Activated CD4-positive, alpha-beta T cell treated with anti-CD3 and anti-CD28 coated beads, Interleukin-2, amount 10 ng/mL, durations not matched to agents 24 days and 14 days (primary cell): Measurements from ENCODE around the gene RNF183. TPM values are rescaled to one million over a fixed set of nuclear protein-coding genes. Genes with fewer than 3 reads are reported as not detected.
"Not testable (repeated sequence)": the region's sequence is repeated elsewhere in the genome, so short reads cannot be mapped to it uniquely, and the experiment has no call there.

ENCODE experiments used
- DNase-seq: peaks from one replicate; pipeline ENCODE4 v3.0.0; 2022
- H3K27ac Mint-ChIP-seq: one replicate; pipeline ENCODE4 v1.8.0; 2022; ENCODE audit warnings: mild to moderate bottlenecking, mixed read lengths
- H3K27me3 Mint-ChIP-seq: one replicate; pipeline ENCODE4 v1.8.0; 2022; ENCODE audit warnings: mixed read lengths
- H3K36me3 Mint-ChIP-seq: one replicate; pipeline ENCODE4 v1.8.0; 2022; ENCODE audit warnings: low read depth, mild to moderate bottlenecking, mixed read lengths
- H3K4me1 Mint-ChIP-seq: one replicate; pipeline ENCODE4 v1.8.0; 2021; ENCODE audit warnings: mixed read lengths
- H3K4me3 Mint-ChIP-seq: one replicate; pipeline ENCODE4 v1.8.0; 2022; ENCODE audit warnings: mild to moderate bottlenecking, moderate library complexity, mixed read lengths
- H3K9me3 Mint-ChIP-seq: one replicate; pipeline ENCODE4 v1.8.0; 2021; ENCODE audit warnings: mixed read lengths
- intact Hi-C: fragments of 100-400 bp; cut with micrococcal nuclease; formaldehyde crosslinking; loops from one replicate; pipeline ENCODE4 v1.15.1; 2023
- total RNA-seq: library from RNA; stranded (reverse); gene quantifications from 2 replicates; pipeline ENCODE4 v1.2.3, GENCODE V29; 2022

RNF183 gene
- total RNA-seq, 1 donor from 2014 or later = 0.12 TPM

DNA sequence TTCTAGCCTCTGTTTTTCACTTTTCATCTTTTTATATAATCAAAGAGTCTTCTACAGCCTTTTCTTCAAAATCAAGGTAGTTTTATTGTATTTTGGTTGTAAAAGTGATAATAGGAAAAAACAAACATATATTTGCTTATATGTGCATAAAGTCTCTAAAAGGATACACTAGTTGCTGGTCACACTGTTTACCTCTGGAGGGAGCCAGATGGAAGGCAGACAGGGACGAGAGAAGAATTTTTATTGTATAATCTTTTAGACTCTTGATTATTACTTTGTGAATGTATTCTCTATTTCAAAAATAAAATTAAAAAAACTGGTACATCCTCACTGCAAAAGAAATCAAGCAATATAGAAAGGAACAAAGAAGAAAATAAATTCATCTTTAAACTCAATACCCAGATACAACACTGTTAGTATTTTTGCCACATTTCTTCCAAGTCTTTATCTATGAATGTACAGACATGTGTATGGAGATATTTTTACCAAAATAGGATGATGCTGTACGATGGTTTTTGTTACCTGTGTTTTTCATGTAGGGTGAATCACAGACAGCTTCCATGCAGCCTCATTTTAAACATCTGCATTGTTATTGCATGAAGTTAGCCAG is 6.1 kb upstream of the RNF183 start:
- H3K9me3 Mint-ChIP-seq = no peaks in the 10 kb centered on the region
- intact Hi-C loops = loop anchor here (1.0 kb wide), 3 partner anchors 92 to 349 kb away; partner anchors contain the start of gene ALAD
- peak; percentile 79 for DNase-seq

GRCh38 chr9:113307396-113307975 is 4.3 kb upstream of the RNF183 start:
- no peak overlapping the region for H3K4me3 Mint-ChIP-seq
- no peaks in the 10 kb centered on the region for H3K9me3 Mint-ChIP-seq
- DNase-seq = no peak
- H3K27me3 Mint-ChIP-seq = peaks cover 4% of the 10 kb centered on the region
- no peak overlapping the region for H3K27ac Mint-ChIP-seq
- intact Hi-C loops = no loop called here
- peaks cover 2% of the 10 kb centered on the region for H3K4me1 Mint-ChIP-seq
- H3K36me3 Mint-ChIP-seq = no peaks in the 10 kb centered on the region

More for the DNA sequence above, 6.1 kb upstream of the RNF183 start:
- Mint-ChIP-seq H3K4me1 (peaks cover 2% of the 10 kb centered on the region), H3K4me3 (no peak overlapping the region), H3K27ac (no peak overlapping the region), H3K27me3 (peaks cover 3% of the 10 kb centered on the region), H3K36me3 (no peaks in the 10 kb centered on the region)

DNA sequence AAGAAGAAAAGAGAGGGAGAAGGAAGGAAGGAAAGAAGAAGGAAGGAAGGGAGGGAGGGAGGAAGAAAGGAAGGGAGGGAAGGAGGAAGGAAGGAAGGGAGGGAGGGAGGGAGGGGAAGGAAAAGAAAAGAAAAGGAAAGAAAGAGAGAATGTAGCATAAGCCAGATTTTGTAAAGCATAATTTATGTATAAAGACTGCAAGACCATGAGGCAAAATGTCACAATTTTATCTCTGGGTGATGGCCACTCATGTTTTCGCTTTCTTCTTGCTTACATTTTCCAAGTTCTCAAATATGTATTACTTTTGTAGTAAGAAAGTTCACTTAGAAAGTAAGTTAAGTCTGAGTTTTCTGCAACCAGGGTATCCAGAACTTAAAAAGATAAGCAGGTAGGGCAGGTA is 3.4 kb upstream of the RNF183 start:
- Mint-ChIP-seq H3K27ac (no peak overlapping the region), H3K27me3 (peaks cover 8% of the 10 kb centered on the region), H3K9me3 (no peaks in the 10 kb centered on the region), H3K4me3 (no peak overlapping the region), H3K36me3 (no peaks in the 10 kb centered on the region), H3K4me1 (peaks cover 2% of the 10 kb centered on the region)
- DNase-seq = no peak
- intact Hi-C loops = no loop called here

DNA sequence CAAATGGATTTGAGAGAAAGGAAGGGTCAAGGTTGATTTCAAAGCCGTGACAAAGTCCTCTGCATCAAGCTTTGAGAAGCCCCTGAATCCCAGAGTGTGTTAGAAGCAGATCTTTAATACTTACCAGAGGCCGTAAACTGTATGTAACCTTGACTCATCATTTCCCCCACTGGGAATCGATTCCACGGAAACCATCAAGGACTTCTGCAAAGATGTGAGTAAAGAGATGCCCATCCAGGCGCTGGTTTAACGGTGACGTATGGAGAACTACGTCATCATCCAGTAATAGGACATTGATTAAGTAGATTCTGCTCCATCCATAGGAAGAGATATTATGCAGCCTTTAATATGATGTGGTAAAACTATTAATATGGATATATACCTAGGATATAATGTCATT is 1.6 kb downstream of the RNF183 start:
- peaks cover 17% of the 10 kb centered on the region for H3K27me3 Mint-ChIP-seq
- no peaks in the 10 kb centered on the region for H3K4me1 Mint-ChIP-seq
- H3K27ac Mint-ChIP-seq = no peak overlapping the region
- H3K9me3 Mint-ChIP-seq = no peaks in the 10 kb centered on the region
- intact Hi-C loops = no loop called here
- H3K36me3 Mint-ChIP-seq = no peaks in the 10 kb centered on the region
- no peak for DNase-seq
- no peak overlapping the region for H3K4me3 Mint-ChIP-seq

GRCh38 chr9:113299800-113300292 is 3.3 kb downstream of the RNF183 start:
- Mint-ChIP-seq H3K4me3 (no peak overlapping the region), H3K27ac (no peak overlapping the region), H3K9me3 (no peaks in the 10 kb centered on the region), H3K36me3 (peaks cover 3% of the 10 kb centered on the region), H3K4me1 (peaks cover 2% of the 10 kb centered on the region), H3K27me3 (peaks cover 16% of the 10 kb centered on the region)
- intact Hi-C loops = no loop called here
- no peak for DNase-seq

- Mint-ChIP-seq H3K4me3 (no peak overlapping the region), H3K36me3 (peaks cover 4% of the 10 kb centered on the region), H3K27me3 (peaks cover 13% of the 10 kb centered on the region), H3K4me1 (peaks cover 2% of the 10 kb centered on the region), H3K9me3 (no peaks in the 10 kb centered on the region), H3K27ac (no peak overlapping the region)
- intact Hi-C loops = no loop called here
- DNase-seq = no peak
These were observed 4.0 kb downstream of the RNF183 start for GRCh38 chr9:113298924-113299770.

GRCh38 chr9:113298311-113298710 is 4.9 kb downstream of the RNF183 start:
- Mint-ChIP-seq H3K36me3 (peaks cover 4% of the 10 kb centered on the region), H3K9me3 (no peaks in the 10 kb centered on the region), H3K27ac (no peak overlapping the region), H3K27me3 (peaks cover 13% of the 10 kb centered on the region), H3K4me3 (no peak overlapping the region), H3K4me1 (peaks cover 2% of the 10 kb centered on the region)
- intact Hi-C loops = no loop called here
- DNase-seq = no peak

DNA sequence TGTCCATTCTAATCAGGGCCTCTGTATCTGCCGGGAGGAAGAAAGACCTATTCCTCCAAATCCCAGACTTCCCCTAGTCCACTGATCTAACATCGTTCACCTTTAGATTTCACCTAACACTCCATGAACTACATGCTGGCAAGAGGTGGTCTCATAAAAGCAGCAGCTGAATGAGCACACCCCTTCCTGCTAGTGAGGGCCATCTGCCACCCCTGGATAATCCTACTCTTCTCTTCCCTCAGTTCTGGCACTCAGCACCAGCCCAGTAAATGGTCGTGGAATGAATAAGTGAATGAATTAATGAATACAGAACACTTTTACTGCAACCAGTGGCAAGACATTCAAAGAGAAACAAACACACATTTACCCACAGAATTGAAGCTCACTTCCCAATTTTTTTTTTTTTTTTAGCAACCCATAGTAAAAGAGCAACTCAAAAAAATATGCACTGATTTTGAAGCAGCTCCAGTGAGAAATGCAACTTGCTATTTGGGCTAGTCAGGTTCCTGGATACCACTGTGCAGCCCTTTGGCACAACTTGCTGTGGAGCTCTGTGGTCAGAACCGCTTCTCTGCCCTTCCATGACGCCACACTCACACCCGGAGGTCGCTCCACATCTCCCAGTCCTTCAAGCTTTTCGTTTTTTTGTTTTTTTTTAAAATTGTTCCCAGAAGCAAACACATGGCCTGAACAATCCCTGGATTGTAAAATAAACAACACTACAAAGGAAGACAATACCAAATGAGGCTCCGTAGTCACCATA is 6.2 kb downstream of the RNF183 start:
- DNase-seq = no peak
- Mint-ChIP-seq H3K9me3 (no peaks in the 10 kb centered on the region), H3K4me1 (peaks cover 2% of the 10 kb centered on the region), H3K27me3 (peaks cover 9% of the 10 kb centered on the region), H3K36me3 (peaks cover 10% of the 10 kb centered on the region), H3K27ac (no peak overlapping the region), H3K4me3 (no peak overlapping the region)
- intact Hi-C loops = no loop called here

DNA sequence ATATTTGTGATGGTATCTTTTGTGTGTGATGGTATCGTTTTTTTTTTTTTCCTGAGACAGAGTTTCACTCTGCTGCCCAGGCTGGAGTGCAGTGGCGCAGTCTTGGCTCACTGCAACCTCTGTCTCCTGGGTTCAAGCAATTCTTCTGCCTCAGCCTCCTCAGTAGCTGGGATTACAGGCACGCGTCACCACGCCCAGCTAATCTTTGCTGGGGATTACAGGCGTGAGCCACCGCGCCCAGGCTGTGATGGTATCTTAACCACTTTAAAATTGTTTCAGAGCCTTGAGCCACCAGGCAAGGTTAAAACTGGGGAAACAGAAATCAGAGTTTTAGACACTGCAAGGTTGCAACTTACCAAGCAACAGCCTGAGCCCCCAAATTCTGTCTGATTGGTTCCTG is 6.9 kb downstream of the RNF183 start:
- H3K27ac Mint-ChIP-seq, H3K9me3 Mint-ChIP-seq, H3K27me3 Mint-ChIP-seq, H3K4me1 Mint-ChIP-seq, DNase-seq, intact Hi-C loops, H3K4me3 Mint-ChIP-seq: not testable (repeated sequence)
- H3K36me3 Mint-ChIP-seq = peaks cover 17% of the 10 kb centered on the region

GRCh38 chr9:113293285-113293878 is 9.8 kb downstream of the RNF183 start:
- peaks cover 7% of the 10 kb centered on the region for H3K4me1 Mint-ChIP-seq
- no peaks in the 10 kb centered on the region for H3K27me3 Mint-ChIP-seq
- H3K27ac Mint-ChIP-seq = no peak overlapping the region
- no peaks in the 10 kb centered on the region for H3K9me3 Mint-ChIP-seq
- H3K4me3 Mint-ChIP-seq = no peak overlapping the region
- peaks cover 39% of the 10 kb centered on the region for H3K36me3 Mint-ChIP-seq
- intact Hi-C loops = no loop called here
- DNase-seq = no peak

GRCh38 chr9:113290052-113290607 is 13.0 kb downstream of the RNF183 start:
- Mint-ChIP-seq H3K27ac (no peak overlapping the region), H3K36me3 (peaks cover 60% of the 10 kb centered on the region), H3K4me1 (peaks cover 7% of the 10 kb centered on the region), H3K27me3 (no peaks in the 10 kb centered on the region), H3K9me3 (no peaks in the 10 kb centered on the region), H3K4me3 (no peak overlapping the region)
- intact Hi-C loops = no loop called here
- DNase-seq = no peak

GRCh38 chr9:113289091-113289490 is 14.1 kb downstream of the RNF183 start:
- no peak overlapping the region for H3K27ac Mint-ChIP-seq
- peaks cover 66% of the 10 kb centered on the region for H3K36me3 Mint-ChIP-seq
- peaks cover 5% of the 10 kb centered on the region for H3K4me1 Mint-ChIP-seq
- intact Hi-C loops = no loop called here
- no peak for DNase-seq
- H3K9me3 Mint-ChIP-seq = no peaks in the 10 kb centered on the region
- H3K4me3 Mint-ChIP-seq = no peak overlapping the region
- no peaks in the 10 kb centered on the region for H3K27me3 Mint-ChIP-seq

- intact Hi-C loops = no loop called here
- DNase-seq = no peak
- no peak overlapping the region for H3K4me3 Mint-ChIP-seq
- H3K4me1 Mint-ChIP-seq = peaks cover 25% of the 10 kb centered on the region
- peaks cover 65% of the 10 kb centered on the region for H3K36me3 Mint-ChIP-seq
- H3K27me3 Mint-ChIP-seq = no peaks in the 10 kb centered on the region
- H3K9me3 Mint-ChIP-seq = no peaks in the 10 kb centered on the region
- no peak overlapping the region for H3K27ac Mint-ChIP-seq
These were observed 21.8 kb downstream of the RNF183 start for GRCh38 chr9:113281356-113281755.
